Measurements from ENCODE around the gene GRM8. TPM values are rescaled to one million over a fixed set of nuclear protein-coding genes. Genes with fewer than 3 reads are reported as not detected.

GRM8 gene
- total RNA-seq, 4 donors from 2014 or later, result 1.0 to 5.0 TPM; not detected in 2

DNA sequence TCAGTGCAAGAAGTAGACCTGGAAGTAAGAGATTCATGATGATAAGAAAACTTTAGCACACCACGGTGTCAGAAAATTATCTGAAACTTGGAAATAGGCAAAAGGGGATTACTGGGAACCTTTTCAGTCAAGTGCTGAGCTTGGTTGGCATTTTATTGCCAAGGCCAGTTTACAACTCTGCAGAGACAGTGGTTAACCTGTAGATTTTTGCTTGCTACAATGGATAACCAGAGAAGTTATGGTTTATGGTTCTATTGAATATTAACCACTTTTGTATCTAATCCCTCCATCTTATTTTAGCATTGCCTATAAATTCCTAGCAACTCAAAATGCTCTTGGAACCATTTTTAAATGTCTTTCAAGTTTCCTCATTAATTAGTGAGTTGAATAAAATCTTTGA, 13.3 kb upstream of the GRM8 start:
- no peak for DNase-seq
- TF ChIP-seq, protein P1, sequence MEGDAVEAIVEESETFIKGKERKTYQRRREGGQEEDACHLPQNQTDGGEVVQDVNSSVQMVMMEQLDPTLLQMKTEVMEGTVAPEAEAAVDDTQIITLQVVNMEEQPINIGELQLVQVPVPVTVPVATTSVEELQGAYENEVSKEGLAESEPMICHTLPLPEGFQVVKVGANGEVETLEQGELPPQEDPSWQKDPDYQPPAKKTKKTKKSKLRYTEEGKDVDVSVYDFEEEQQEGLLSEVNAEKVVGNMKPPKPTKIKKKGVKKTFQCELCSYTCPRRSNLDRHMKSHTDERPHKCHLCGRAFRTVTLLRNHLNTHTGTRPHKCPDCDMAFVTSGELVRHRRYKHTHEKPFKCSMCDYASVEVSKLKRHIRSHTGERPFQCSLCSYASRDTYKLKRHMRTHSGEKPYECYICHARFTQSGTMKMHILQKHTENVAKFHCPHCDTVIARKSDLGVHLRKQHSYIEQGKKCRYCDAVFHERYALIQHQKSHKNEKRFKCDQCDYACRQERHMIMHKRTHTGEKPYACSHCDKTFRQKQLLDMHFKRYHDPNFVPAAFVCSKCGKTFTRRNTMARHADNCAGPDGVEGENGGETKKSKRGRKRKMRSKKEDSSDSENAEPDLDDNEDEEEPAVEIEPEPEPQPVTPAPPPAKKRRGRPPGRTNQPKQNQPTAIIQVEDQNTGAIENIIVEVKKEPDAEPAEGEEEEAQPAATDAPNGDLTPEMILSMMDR (IDR thresholded peaks at IDR 0.05), result no peak
- no peak for TF ChIP-seq POLR2A (IDR thresholded peaks at IDR 0.05)
- no peaks in the 10 kb centered on the region for H3K36me3 ChIP-seq
- no peaks in the 10 kb centered on the region for H3K4me1 ChIP-seq
- H3K4me3 ChIP-seq, result no peak overlapping the region
- no peaks in the 10 kb centered on the region for H3K9me3 ChIP-seq
- no peak overlapping the region for H3K27ac ChIP-seq
- H3K27me3 ChIP-seq, result no peaks in the 10 kb centered on the region

DNA sequence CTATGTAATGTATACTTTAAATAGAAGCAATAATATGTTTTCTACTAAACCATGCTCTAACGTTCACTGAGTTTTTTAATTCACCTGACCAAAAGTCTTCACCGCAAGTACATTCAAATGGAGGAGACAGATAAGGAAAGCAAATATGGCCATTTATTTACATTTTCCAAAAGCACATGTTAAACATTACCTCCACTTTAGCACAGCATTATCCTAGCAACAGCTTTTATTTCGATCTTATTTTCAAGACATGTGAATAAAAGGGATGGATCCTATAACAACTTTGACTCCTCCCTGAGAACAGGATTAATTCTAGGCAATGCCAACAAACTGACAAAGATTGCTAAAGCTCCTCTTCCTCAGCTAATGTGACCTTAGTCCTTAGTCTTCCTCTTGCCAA, 11.5 kb upstream of the GRM8 start:
- Histone ChIP-seq H3K4me1 (no peaks in the 10 kb centered on the region), H3K27ac (no peak overlapping the region), H3K4me3 (no peak overlapping the region), H3K36me3 (no peaks in the 10 kb centered on the region), H3K9me3 (no peaks in the 10 kb centered on the region), H3K27me3 (no peaks in the 10 kb centered on the region)
- no peak for DNase-seq
- TF ChIP-seq, protein P1 (IDR thresholded peaks at IDR 0.05), result no peak
- no peak for TF ChIP-seq POLR2A (IDR thresholded peaks at IDR 0.05)

DNA sequence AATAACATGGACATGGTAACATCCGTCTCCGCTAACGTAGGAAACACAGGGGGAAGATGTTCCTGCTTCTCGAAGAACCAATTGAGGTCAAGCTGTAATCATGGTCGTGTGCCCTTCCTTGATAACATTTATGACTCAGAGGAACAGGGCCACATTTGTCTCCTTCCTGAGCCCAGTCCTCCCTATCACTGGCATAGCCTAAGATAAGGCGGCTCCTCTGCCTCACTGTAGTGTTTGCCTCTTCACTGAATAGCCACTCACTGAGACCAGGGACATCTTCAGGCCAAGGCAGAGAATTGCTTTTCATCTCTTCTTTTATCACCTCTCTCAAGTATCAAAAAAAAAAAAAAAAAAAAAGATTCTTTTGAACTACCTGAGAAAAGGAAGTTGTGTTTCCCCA, 5.4 kb upstream of the GRM8 start:
- no peak for DNase-seq
- Histone ChIP-seq H3K9me3 (no peaks in the 10 kb centered on the region), H3K27me3 (no peaks in the 10 kb centered on the region), H3K27ac (no peak overlapping the region), H3K36me3 (no peaks in the 10 kb centered on the region), H3K4me3 (no peak overlapping the region), H3K4me1 (no peaks in the 10 kb centered on the region)
- TF ChIP-seq POLR2A (IDR thresholded peaks at IDR 0.05), result no peak
- TF ChIP-seq, protein P1 (IDR thresholded peaks at IDR 0.05), result no peak

DNA sequence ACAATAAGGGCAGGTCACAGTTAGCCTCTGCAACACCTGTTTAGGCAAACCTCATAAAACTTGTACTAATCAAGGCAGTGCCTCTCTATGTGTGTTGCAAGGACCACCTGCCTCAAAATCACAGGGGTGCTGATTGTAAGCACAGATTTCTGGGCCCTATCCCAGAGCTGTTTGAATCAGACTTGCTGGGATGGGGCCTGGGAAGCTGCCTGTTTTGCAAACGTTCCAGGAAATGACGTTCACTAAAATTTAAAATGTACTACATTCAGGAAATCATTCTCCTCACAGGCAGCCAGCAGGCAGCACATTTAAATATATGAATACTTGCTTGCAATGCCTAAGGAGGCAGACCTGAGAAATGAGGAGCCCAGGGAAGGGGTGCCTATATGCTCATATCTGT, 4.3 kb upstream of the GRM8 start:
- H3K27me3 ChIP-seq, result peaks cover 0 to 4% of the 10 kb centered on the region in 2 donors
- no peak overlapping the region for H3K4me3 ChIP-seq

DNA sequence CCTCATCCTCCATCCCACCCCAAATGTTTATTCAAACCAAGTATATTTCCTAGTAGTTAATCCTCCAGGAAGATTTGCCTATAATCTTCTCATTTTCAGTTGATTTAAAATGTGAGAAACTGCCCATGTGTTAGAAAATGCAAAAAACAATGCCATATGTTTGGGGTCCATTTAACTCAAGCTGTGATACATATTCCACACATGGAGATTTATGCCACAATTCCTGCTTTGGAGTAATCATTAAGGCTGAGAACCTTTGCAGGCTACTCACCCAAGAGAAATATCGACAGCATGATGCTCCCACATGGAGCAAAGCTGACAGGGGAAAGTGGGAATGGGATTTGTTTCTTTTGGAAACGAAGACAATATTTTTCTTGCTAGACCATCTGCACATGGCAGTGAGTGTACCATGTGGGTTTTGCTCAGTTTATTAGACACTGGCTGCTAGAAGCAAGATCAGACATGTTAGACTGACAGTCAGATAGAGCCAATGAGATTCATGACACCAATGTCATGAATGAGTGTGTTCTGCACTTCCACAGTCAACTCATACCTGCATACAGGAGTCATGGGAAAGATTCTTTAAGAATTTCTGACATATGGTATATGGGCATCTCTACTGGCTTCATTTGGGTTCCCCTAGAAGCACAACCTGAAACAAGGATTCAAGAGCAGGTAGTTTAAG, 3.4 kb upstream of the GRM8 start:
- H3K27ac ChIP-seq, result no peak overlapping the region
- no peak for DNase-seq

More for the DNA sequence above, 4.3 kb upstream of the GRM8 start:
- Histone ChIP-seq H3K36me3 (no peaks in the 10 kb centered on the region), H3K4me1 (peaks cover 0 to 7% (median 6%) of the 10 kb centered on the region in 4 donors), H3K9me3 (no peaks in the 10 kb centered on the region), H3K27ac (no peak overlapping the region)
- no peak for DNase-seq
- no peak for TF ChIP-seq POLR2A (IDR thresholded peaks at IDR 0.05)
- TF ChIP-seq, protein P1 (IDR thresholded peaks at IDR 0.05), result no peak

More for the DNA sequence above, 3.4 kb upstream of the GRM8 start:
- Histone ChIP-seq H3K4me3 (no peak overlapping the region), H3K4me1 (peaks cover 0 to 16% (median 11%) of the 10 kb centered on the region in 4 donors), H3K27me3 (peaks cover 0 to 13% of the 10 kb centered on the region in 2 donors), H3K9me3 (no peaks in the 10 kb centered on the region), H3K36me3 (no peaks in the 10 kb centered on the region)
- no peak for TF ChIP-seq POLR2A (IDR thresholded peaks at IDR 0.05)
- TF ChIP-seq, protein P1 (IDR thresholded peaks at IDR 0.05), result no peak
